IPS-18c (cell line): ENCODE measurements around the gene SOHLH1.
"Not testable (repeated sequence)": the region's sequence is repeated elsewhere in the genome, so short reads cannot be mapped to it uniquely, and the experiment has no call there.

Experiments
- H3K4me3 ChIP-seq: 2 replicates; pipeline ENCODE4 v1.7.0; 2013; ENCODE audit warnings: low read depth, mild to moderate bottlenecking, low read length, moderate library complexity; ENCODE audit not compliant: insufficient read depth
- H3K9me3 ChIP-seq: one replicate; pipeline ENCODE4 v1.6.1; 2013; ENCODE audit warnings: mild to moderate bottlenecking, low read length, moderate library complexity; ENCODE audit not compliant: control insufficient read depth, insufficient read depth

The SOHLH1 gene

DNA sequence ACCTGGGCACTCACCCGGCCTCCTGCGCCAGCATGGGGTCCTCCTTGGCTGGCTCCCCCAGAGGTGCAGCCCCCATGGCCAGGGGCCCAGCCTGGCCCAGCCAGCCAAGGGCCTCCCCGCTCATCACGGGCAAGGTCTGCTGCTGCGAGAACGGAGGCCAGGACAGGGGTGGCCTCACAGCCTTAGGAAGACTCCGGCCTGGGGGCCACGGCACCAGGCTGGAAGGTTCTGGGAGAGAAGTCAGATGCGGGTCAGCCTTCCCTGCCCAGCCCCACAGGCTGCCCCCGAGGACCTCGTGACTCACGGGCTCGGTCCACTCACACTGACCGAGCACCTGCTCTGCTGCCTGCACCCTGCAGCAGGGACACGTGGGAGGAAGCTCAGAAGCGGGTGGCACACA, 4.2 kb downstream of the SOHLH1 start:
- H3K4me3 ChIP-seq, result no peak overlapping the region
- no peaks in the 10 kb centered on the region for H3K9me3 ChIP-seq

DNA sequence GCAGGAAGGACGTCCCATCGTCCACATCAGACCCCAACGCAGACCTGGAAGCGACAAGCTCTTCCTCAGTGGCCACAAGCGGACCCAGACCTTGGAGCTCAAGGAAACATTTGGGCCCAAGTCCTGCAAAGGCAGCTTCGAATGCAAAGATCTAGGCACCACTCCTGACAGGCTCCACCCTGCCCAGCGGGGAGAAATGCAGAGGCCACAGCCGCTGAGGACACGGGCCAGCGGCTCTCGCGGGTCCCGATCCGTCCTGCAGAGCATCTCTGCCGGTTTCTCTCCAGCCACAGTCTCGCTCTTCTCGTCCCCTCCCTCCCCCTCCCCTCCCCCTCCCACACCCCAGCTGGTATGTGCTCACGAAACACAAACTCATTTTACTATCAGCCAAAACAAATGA, 4.9 kb downstream of the SOHLH1 start:
- no peak overlapping the region for H3K4me3 ChIP-seq
- no peaks in the 10 kb centered on the region for H3K9me3 ChIP-seq

- Histone ChIP-seq H3K4me3 (no peak overlapping the region), H3K9me3 (no peaks in the 10 kb centered on the region)
Measured at GRCh38 chr9:135693771-135694170, 5.5 kb downstream of the SOHLH1 start.

GRCh38 chr9:135693265-135693664, 6.0 kb downstream of the SOHLH1 start:
- H3K4me3 ChIP-seq, result no peak overlapping the region
- H3K9me3 ChIP-seq, result no peaks in the 10 kb centered on the region

- Histone ChIP-seq H3K4me3 (no peak overlapping the region), H3K9me3 (no peaks in the 10 kb centered on the region)
Measured at GRCh38 chr9:135692410-135692809, 6.9 kb downstream of the SOHLH1 start.

GRCh38 chr9:135690836-135691570, 8.3 kb downstream of the SOHLH1 start:
- no peaks in the 10 kb centered on the region for H3K9me3 ChIP-seq
- no peak overlapping the region for H3K4me3 ChIP-seq

GRCh38 chr9:135689011-135689410, 10.3 kb downstream of the SOHLH1 start:
- Histone ChIP-seq H3K9me3 (no peaks in the 10 kb centered on the region), H3K4me3 (no peak overlapping the region)

GRCh38 chr9:135687216-135687615, 12.1 kb downstream of the SOHLH1 start:
- H3K9me3 ChIP-seq, result no peaks in the 10 kb centered on the region
- no peak overlapping the region for H3K4me3 ChIP-seq

DNA sequence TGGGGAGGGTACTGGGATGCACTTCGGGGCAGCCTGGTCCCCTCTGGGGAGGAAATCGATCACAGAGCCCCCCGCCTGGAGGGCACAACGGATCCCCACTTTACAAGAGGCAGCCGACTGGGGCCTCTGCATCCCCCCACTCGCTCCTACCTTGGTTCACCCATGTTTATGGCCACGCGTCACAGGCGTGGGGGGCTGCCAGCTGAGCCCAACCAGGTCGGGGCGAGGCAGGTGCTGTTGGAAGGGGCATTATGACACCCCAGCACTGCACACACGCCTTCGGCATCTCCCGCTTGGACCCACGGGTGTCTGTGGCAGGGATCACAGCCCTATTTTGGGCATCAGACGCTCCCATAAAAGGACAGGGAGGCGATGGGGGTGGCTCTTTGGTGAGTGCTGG, 14.6 kb downstream of the SOHLH1 start:
- Histone ChIP-seq H3K9me3 (no peaks in the 10 kb centered on the region), H3K4me3 (no peak overlapping the region)

DNA sequence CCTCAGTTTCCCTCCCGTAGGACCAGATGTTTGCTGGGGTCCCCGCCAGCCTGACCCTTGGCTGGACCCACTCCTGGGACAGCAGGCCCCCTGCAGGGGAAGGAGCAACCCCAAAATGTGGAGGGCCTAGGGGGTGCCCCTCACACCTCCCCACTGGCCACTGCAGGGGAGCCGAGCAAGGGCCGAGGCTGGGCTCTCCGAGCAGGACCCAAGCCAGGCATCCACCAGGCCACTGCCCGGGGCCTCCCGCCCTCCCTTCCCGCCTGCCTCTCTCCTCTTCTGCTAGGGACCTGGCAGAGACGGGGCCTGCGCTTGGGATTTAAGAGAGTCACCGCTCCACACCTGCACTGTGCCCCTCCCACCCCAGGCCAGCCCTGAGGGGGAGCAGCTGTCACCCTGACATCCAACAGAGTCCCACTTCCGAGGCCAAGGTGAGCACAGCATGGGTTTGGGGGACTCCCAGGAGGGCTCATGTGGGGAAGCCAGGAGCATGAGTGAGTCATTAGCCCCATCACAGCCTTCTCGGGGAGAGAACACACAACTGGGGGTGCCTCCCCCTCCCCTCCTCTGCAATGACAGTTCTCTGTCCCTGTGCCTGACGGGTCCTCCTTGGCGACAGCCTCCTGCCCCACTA, 15.8 kb downstream of the SOHLH1 start:
- Histone ChIP-seq H3K4me3 (no peak overlapping the region), H3K9me3 (no peaks in the 10 kb centered on the region)

- H3K9me3 ChIP-seq, result no peaks in the 10 kb centered on the region
- no peak overlapping the region for H3K4me3 ChIP-seq
Measured at GRCh38 chr9:135681161-135681560, 18.1 kb downstream of the SOHLH1 start.

DNA sequence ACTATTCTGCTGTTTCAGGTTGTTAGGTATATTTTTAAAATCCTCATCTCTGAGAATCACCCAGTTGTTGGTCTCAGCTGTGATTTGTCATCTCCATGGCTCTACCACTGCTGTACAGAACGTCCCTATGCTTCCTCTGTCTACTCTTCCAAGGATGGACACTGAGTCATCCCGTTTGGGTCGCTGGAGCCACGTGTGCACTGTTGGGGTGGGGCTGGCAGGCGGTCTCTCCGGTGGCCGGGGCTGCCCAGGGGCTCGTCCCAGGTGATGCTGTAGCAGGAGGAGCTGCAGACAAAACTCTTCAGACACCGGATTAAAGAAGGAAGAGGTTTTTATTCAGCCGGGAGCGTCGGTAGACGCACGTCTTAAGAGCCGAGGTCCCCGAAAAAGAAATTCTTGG, 19.2 kb downstream of the SOHLH1 start:
- H3K4me3 ChIP-seq, result no peak overlapping the region
- H3K9me3 ChIP-seq, result no peaks in the 10 kb centered on the region

DNA sequence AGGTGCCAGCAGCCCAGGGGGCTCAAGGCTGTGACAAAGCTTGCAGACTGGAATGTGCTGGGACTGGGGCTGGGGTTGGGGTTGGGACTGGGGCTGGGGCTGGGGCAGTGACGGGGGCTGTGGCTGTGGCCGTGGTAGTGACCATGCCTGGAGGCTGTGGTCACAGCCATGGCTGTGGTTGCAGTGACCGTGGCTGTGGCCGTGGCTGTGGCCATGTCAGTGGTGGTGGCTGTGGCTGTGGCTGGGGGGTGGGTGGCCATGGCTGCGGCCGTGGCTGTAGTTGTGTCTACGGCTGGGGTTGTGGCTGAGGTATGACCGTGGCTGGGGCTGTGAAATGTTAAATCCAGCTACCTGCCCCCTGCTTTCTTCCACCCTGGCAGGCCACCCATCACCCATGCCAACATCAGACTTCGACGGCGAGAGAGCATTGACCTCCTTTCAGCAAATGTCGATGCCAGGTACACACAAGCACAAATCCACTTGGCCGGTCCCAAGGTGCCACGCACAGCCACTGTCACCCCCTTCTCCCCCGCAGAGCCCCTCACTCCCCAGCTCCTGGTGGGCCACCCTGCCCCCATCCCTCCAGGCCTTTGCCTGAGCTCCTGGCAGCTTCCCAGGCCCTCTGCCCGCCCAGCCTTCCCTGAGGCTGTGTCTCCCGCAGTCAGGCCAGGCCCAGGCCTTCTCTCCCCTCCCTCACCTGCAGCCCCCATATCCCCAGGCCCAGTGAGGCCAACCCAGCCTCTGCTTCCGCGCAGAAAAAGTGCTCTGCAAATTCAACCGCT, 20.9 kb downstream of the SOHLH1 start:
- Histone ChIP-seq H3K4me3 (no peak overlapping the region), H3K9me3 (no peaks in the 10 kb centered on the region)

DNA sequence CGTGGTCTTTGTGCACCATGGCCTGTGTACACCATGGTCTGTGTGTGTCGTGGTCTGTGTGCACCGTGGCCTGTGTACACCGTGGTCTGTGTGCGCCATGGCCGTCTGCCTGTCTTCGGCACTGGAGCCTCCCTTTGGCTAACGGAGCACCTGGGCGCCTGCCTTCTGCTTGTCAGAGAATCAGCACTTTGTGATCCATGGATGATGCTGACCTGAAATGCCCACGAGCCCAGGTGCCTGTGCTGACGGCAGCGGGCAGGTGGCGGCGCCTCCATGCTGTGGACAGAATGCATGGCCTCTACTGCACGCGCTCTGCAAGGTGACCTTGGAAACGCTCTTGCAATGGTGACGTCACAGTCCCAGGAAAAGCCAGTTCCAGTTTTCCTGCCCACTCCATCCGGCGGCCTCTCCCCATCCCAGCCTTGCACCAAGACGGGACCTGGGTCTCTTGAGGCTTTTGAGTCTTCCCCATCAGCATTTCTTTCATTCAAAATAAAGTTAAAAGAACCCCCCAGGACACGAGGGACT, 21.6 kb downstream of the SOHLH1 start:
- H3K4me3 ChIP-seq, result no peak overlapping the region

DNA sequence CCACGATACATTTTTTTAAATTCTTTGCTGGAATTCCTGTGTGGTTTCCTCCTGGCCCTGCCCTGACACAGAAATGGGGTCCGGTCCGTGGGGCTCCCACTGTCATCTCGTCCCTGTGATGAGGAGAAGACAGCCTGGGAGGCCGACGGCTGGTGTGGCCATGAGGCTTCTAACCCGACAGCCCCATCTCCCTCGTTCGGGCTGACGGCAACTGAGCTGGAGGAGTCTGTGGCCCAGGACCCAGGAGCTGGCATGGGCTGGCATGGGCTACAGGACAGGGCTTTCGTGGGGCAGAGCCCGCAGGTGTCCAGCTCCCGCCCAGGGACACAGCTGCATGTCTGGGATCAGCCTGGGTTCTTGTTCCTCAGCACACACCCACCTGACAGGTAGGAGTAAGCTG, 22.4 kb downstream of the SOHLH1 start:
- H3K4me3 ChIP-seq, result no peak overlapping the region
- H3K9me3 ChIP-seq, result no peaks in the 10 kb centered on the region

More for the DNA sequence above, 21.6 kb downstream of the SOHLH1 start:
- no peaks in the 10 kb centered on the region for H3K9me3 ChIP-seq

DNA sequence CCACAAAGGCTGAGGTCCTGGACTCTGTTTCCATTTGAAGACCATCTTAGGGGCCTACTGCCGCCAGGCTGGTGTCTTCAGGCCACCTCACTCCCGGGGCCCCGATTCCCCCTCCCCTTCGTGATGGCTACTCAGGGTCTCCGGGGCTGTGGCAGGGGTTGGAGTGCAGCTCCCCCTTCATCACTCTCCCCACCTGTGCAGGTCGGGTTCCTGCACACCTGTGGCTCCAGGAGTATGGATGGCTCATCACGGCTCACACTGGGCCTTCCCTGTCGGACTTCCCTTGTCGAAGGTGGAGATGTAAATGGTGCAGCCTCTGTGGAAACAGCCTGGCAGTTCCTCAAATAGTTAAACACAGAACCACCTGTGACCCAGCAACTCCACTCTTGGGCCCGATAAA, 24.3 kb downstream of the SOHLH1 start:
- Histone ChIP-seq H3K4me3 (no peak overlapping the region), H3K9me3 (no peaks in the 10 kb centered on the region)

GRCh38 chr9:135673941-135674340, 25.3 kb downstream of the SOHLH1 start:
- Histone ChIP-seq H3K9me3 (peaks cover 2% of the 10 kb centered on the region), H3K4me3 (no peak overlapping the region)

DNA sequence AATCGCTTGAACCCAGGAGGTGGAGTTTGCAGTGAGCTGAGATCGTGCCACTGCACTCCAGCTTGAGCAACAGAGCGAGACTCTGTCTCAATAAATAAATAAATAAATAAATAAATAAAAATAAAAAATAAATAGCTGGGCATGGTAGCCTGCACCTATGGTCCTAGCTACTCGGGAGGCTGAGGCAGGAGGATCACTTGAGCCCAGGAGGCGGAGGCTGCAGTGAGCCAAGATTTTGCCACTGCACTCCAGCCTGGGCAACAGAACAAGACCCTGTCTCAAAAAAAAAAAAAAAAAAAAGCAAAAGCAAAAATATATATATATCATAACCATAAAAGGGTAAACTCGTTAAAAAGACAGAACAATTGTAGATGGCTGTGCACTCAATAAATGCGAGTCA, 26.5 kb downstream of the SOHLH1 start:
- H3K4me3 ChIP-seq, H3K9me3 ChIP-seq: not testable (repeated sequence)
